GM06990 (cell line): ENCODE measurements around the gene RIT2.

Experiments
- DNase-seq: peaks from one replicate; pipeline ENCODE4 v3.0.0-alpha.2; 2011; ENCODE audit not compliant: insufficient read length; ENCODE audit errors: extremely low read depth
- H3K27me3 ChIP-seq: replicated peaks from 2 replicates; pipeline ENCODE4 v1.6.0; 2011; ENCODE audit warnings: low read length; ENCODE audit not compliant: control insufficient read depth, insufficient read depth
- H3K36me3 ChIP-seq: 2 replicates; pipeline ENCODE4 v1.5.1; 2011; ENCODE audit warnings: low read length; ENCODE audit not compliant: control insufficient read depth, insufficient read depth
- H3K4me3 ChIP-seq: replicated peaks from 2 replicates; pipeline ENCODE4 v1.5.1; 2011; ENCODE audit warnings: low read depth, mild to moderate bottlenecking, control low read depth, low read length
- CTCF ChIP-seq: IDR thresholded peaks from 2 replicates; pipeline ENCODE4 v1.5.1; 2011; ENCODE audit warnings: low read length, control low read depth, mild to moderate bottlenecking, inconsistent platforms; ENCODE audit not compliant: insufficient read depth, poor library complexity, severe bottlenecking

RIT2 gene

GRCh38 chr18:43115076-43115921 is at the start of gene RIT2:
Gene RIT2, minus strand, starts transcription at chr18:43115685.
- H3K27me3 ChIP-seq, result no peaks in the 10 kb centered on the region
- H3K4me3 ChIP-seq, result no peak within 1 kb of the TSS
- H3K36me3 ChIP-seq, result no peaks in the 10 kb centered on the region
- DNase-seq, result no peak
- TF ChIP-seq CTCF, result no peak

- no peak for TF ChIP-seq CTCF
- DNase-seq, result no peak
- no peaks in the 10 kb centered on the region for H3K36me3 ChIP-seq
- H3K4me3 ChIP-seq, result no peak overlapping the region
- H3K27me3 ChIP-seq, result no peaks in the 10 kb centered on the region
Measured at GRCh38 chr18:43161528-43161927, 46.0 kb upstream of the RIT2 start.

GRCh38 chr18:43160509-43160908 is 45.0 kb upstream of the RIT2 start:
- TF ChIP-seq CTCF, result no peak

GRCh38 chr18:43159926-43160325 is 44.4 kb upstream of the RIT2 start:
- Histone ChIP-seq H3K36me3 (no peaks in the 10 kb centered on the region), H3K27me3 (no peaks in the 10 kb centered on the region), H3K4me3 (no peak overlapping the region)
- TF ChIP-seq CTCF, result no peak
- no peak for DNase-seq

More at GRCh38 chr18:43160509-43160908, 45.0 kb upstream of the RIT2 start:
- H3K27me3 ChIP-seq, result no peaks in the 10 kb centered on the region
- H3K4me3 ChIP-seq, result no peak overlapping the region
- DNase-seq, result no peak
- H3K36me3 ChIP-seq, result no peaks in the 10 kb centered on the region

- H3K36me3 ChIP-seq, result no peaks in the 10 kb centered on the region
- H3K4me3 ChIP-seq, result no peak overlapping the region
- H3K27me3 ChIP-seq, result no peaks in the 10 kb centered on the region
- no peak for DNase-seq
- TF ChIP-seq CTCF, result no peak
Measured at GRCh38 chr18:43159086-43159770, 43.7 kb upstream of the RIT2 start.
